Measurements from ENCODE around the gene VAPA.

The VAPA gene

GRCh38 chr18:9952633-9953416, 39.0 kb downstream of the VAPA start:
- Histone ChIP-seq H2BK120ac (ENCODE audit: low read depth, low read length) (no peak overlapping the region), H3K23ac (ENCODE audit: low read depth, low read length, poor library complexity) (no peak overlapping the region), H3K79me1 (ENCODE audit: low read depth, low read length) (no peaks in the 10 kb centered on the region), H2BK15ac (ENCODE audit: low read length) (no peak overlapping the region), H3K9me3 (replicated peaks in 1 of 2; ENCODE audit: control insufficient read depth in 2 of 2, insufficient read depth in 1 of 2, low read depth in 1 of 2, low read length in 2 of 2) (no peaks in the 10 kb centered on the region), H3K9ac (ENCODE audit: low read depth, low read length, poor library complexity) (no peak overlapping the region), H3K14ac (ENCODE audit: low read length) (no peak overlapping the region), H3K4me2 (ENCODE audit: insufficient read depth, low read length, poor library complexity, severe bottlenecking) (no peak overlapping the region), H3K27me3 (ENCODE audit: control insufficient read depth in 3 of 3, insufficient read depth in 3 of 3, low read depth in 1 of 3, low read length in 3 of 3) (no peaks in the 10 kb centered on the region), H4K8ac (ENCODE audit: low read depth, low read length) (no peak overlapping the region), H3K18ac (ENCODE audit: low read length) (no peak overlapping the region), H2BK5ac (ENCODE audit: low read length) (no peak overlapping the region), H3K4me3 (ENCODE audit: low read length in 2 of 2) (no peak overlapping the region), H4K91ac (ENCODE audit: low read depth, low read length, poor library complexity) (no peak overlapping the region), H2AFZ (ENCODE audit: low read length) (no peak overlapping the region), H3K27ac (replicated peaks; ENCODE audit: low read length) (no peak overlapping the region), H2BK12ac (ENCODE audit: low read length) (no peak overlapping the region), H3K4me1 (ENCODE audit: control insufficient read depth in 2 of 2, insufficient read depth in 1 of 2, low read depth in 1 of 2, low read length in 2 of 2) (peaks cover 0 to 2% of the 10 kb centered on the region in 2 donors), H3K36me3 (replicated peaks in 1 of 2; ENCODE audit: control insufficient read depth in 2 of 2, insufficient read depth in 2 of 2, low read length in 2 of 2) (peaks cover 9 to 96% of the 10 kb centered on the region in 2 donors), H3K4ac (ENCODE audit: low read length) (no peak overlapping the region), H2AK5ac (ENCODE audit: low read depth, low read length) (no peak overlapping the region)
- DNase-seq (ENCODE audit: low spot score): no peak
- WGBS, 2 donors (ENCODE audit: extremely low coverage in 2 of 2, insufficient read length in 2 of 2, insufficient replicate concordance in 1 of 2): no CpG with 5 or more reads among the region's 1 CpG

- no peak overlapping the region for H3K9ac ChIP-seq (ENCODE audit: low read depth, low read length, poor library complexity)
- no peak overlapping the region for H3K4me3 ChIP-seq (ENCODE audit: low read length in 2 of 2)
- no peak overlapping the region for H2AFZ ChIP-seq (ENCODE audit: low read length)
- WGBS, 2 donors (ENCODE audit: extremely low coverage in 2 of 2, insufficient read length in 2 of 2, insufficient replicate concordance in 1 of 2): no CpG with 5 or more reads among the region's 4 CpGs
- DNase-seq (ENCODE audit: low spot score): no peak
- no peak overlapping the region for H2AK5ac ChIP-seq (ENCODE audit: low read depth, low read length)
- H3K36me3 ChIP-seq (replicated peaks in 1 of 2; ENCODE audit: control insufficient read depth in 2 of 2, insufficient read depth in 2 of 2, low read length in 2 of 2): peaks cover 0 to 39% of the 10 kb centered on the region in 2 donors
- no peaks in the 10 kb centered on the region for H3K9me3 ChIP-seq (replicated peaks in 1 of 2; ENCODE audit: control insufficient read depth in 2 of 2, insufficient read depth in 1 of 2, low read depth in 1 of 2, low read length in 2 of 2)
- no peak overlapping the region for H2BK15ac ChIP-seq (ENCODE audit: low read length)
- no peak overlapping the region for H3K18ac ChIP-seq (ENCODE audit: low read length)
- no peak overlapping the region for H2BK120ac ChIP-seq (ENCODE audit: low read depth, low read length)
- no peak overlapping the region for H3K27ac ChIP-seq (replicated peaks; ENCODE audit: low read length)
- H3K14ac ChIP-seq (ENCODE audit: low read length): no peak overlapping the region
- H4K91ac ChIP-seq (ENCODE audit: low read depth, low read length, poor library complexity): no peak overlapping the region
- no peak overlapping the region for H2BK5ac ChIP-seq (ENCODE audit: low read length)
- no peak overlapping the region for H3K23ac ChIP-seq (ENCODE audit: low read depth, low read length, poor library complexity)
- H3K4me1 ChIP-seq (ENCODE audit: control insufficient read depth in 2 of 2, insufficient read depth in 1 of 2, low read depth in 1 of 2, low read length in 2 of 2): no peaks in the 10 kb centered on the region
- H4K8ac ChIP-seq (ENCODE audit: low read depth, low read length): no peak overlapping the region
- H2BK12ac ChIP-seq (ENCODE audit: low read length): no peak overlapping the region
- no peak overlapping the region for H3K4ac ChIP-seq (ENCODE audit: low read length)
- no peak overlapping the region for H3K4me2 ChIP-seq (ENCODE audit: insufficient read depth, low read length, poor library complexity, severe bottlenecking)
- no peaks in the 10 kb centered on the region for H3K79me1 ChIP-seq (ENCODE audit: low read depth, low read length)
- no peaks in the 10 kb centered on the region for H3K27me3 ChIP-seq (ENCODE audit: control insufficient read depth in 3 of 3, insufficient read depth in 3 of 3, low read depth in 1 of 3, low read length in 3 of 3)
Measured at GRCh38 chr18:9958861-9959399, 45.1 kb downstream of the VAPA start.

- H4K8ac ChIP-seq (ENCODE audit: low read depth, low read length): no peak overlapping the region
- WGBS, 2 donors (ENCODE audit: extremely low coverage in 2 of 2, insufficient read length in 2 of 2, insufficient replicate concordance in 1 of 2): no CpG with 5 or more reads among the region's 1 CpG
- H3K4ac ChIP-seq (ENCODE audit: low read length): no peak overlapping the region
- no peak overlapping the region for H3K14ac ChIP-seq (ENCODE audit: low read length)
- H2BK120ac ChIP-seq (ENCODE audit: low read depth, low read length): no peak overlapping the region
- H3K27me3 ChIP-seq (ENCODE audit: control insufficient read depth in 3 of 3, insufficient read depth in 3 of 3, low read depth in 1 of 3, low read length in 3 of 3): no peaks in the 10 kb centered on the region
- H3K23ac ChIP-seq (ENCODE audit: low read depth, low read length, poor library complexity): no peak overlapping the region
- no peaks in the 10 kb centered on the region for H3K4me1 ChIP-seq (ENCODE audit: control insufficient read depth in 2 of 2, insufficient read depth in 1 of 2, low read depth in 1 of 2, low read length in 2 of 2)
- no peak overlapping the region for H2AFZ ChIP-seq (ENCODE audit: low read length)
- H3K18ac ChIP-seq (ENCODE audit: low read length): no peak overlapping the region
- H4K91ac ChIP-seq (ENCODE audit: low read depth, low read length, poor library complexity): no peak overlapping the region
- no peak overlapping the region for H2BK15ac ChIP-seq (ENCODE audit: low read length)
- H2BK12ac ChIP-seq (ENCODE audit: low read length): no peak overlapping the region
- H3K27ac ChIP-seq (replicated peaks; ENCODE audit: low read length): no peak overlapping the region
- H2AK5ac ChIP-seq (ENCODE audit: low read depth, low read length): no peak overlapping the region
- no peaks in the 10 kb centered on the region for H3K79me1 ChIP-seq (ENCODE audit: low read depth, low read length)
- H3K4me3 ChIP-seq (ENCODE audit: low read length in 2 of 2): no peak overlapping the region
- no peak overlapping the region for H3K4me2 ChIP-seq (ENCODE audit: insufficient read depth, low read length, poor library complexity, severe bottlenecking)
- no peak overlapping the region for H2BK5ac ChIP-seq (ENCODE audit: low read length)
- peaks cover 0 to 33% of the 10 kb centered on the region in 2 donors for H3K36me3 ChIP-seq (replicated peaks in 1 of 2; ENCODE audit: control insufficient read depth in 2 of 2, insufficient read depth in 2 of 2, low read length in 2 of 2)
- no peak overlapping the region for H3K9ac ChIP-seq (ENCODE audit: low read depth, low read length, poor library complexity)
- no peaks in the 10 kb centered on the region for H3K9me3 ChIP-seq (replicated peaks in 1 of 2; ENCODE audit: control insufficient read depth in 2 of 2, insufficient read depth in 1 of 2, low read depth in 1 of 2, low read length in 2 of 2)
- no peak for DNase-seq (ENCODE audit: low spot score)
Measured at GRCh38 chr18:9959564-9959963, 45.7 kb downstream of the VAPA start.

- H3K9ac ChIP-seq (ENCODE audit: low read depth, low read length, poor library complexity): no peak overlapping the region
- H3K27me3 ChIP-seq (ENCODE audit: control insufficient read depth in 3 of 3, insufficient read depth in 3 of 3, low read depth in 1 of 3, low read length in 3 of 3): no peaks in the 10 kb centered on the region
- no peak overlapping the region for H2AFZ ChIP-seq (ENCODE audit: low read length)
- DNase-seq (ENCODE audit: low spot score): no peak
- H3K4me3 ChIP-seq (ENCODE audit: low read length in 2 of 2): no peak overlapping the region
- no peak overlapping the region for H2BK12ac ChIP-seq (ENCODE audit: low read length)
- H3K79me1 ChIP-seq (ENCODE audit: low read depth, low read length): no peaks in the 10 kb centered on the region
- no peak overlapping the region for H2BK120ac ChIP-seq (ENCODE audit: low read depth, low read length)
- H3K4me1 ChIP-seq (ENCODE audit: control insufficient read depth in 2 of 2, insufficient read depth in 1 of 2, low read depth in 1 of 2, low read length in 2 of 2): no peaks in the 10 kb centered on the region
- H2AK5ac ChIP-seq (ENCODE audit: low read depth, low read length): no peak overlapping the region
- H3K23ac ChIP-seq (ENCODE audit: low read depth, low read length, poor library complexity): no peak overlapping the region
- H4K91ac ChIP-seq (ENCODE audit: low read depth, low read length, poor library complexity): no peak overlapping the region
- no peak overlapping the region for H2BK15ac ChIP-seq (ENCODE audit: low read length)
- no peak overlapping the region for H3K4me2 ChIP-seq (ENCODE audit: insufficient read depth, low read length, poor library complexity, severe bottlenecking)
- H3K4ac ChIP-seq (ENCODE audit: low read length): no peak overlapping the region
- peaks cover 0 to 25% of the 10 kb centered on the region in 2 donors for H3K36me3 ChIP-seq (replicated peaks in 1 of 2; ENCODE audit: control insufficient read depth in 2 of 2, insufficient read depth in 2 of 2, low read length in 2 of 2)
- H3K14ac ChIP-seq (ENCODE audit: low read length): no peak overlapping the region
- H3K27ac ChIP-seq (replicated peaks; ENCODE audit: low read length): no peak overlapping the region
- H2BK5ac ChIP-seq (ENCODE audit: low read length): no peak overlapping the region
- no peaks in the 10 kb centered on the region for H3K9me3 ChIP-seq (replicated peaks in 1 of 2; ENCODE audit: control insufficient read depth in 2 of 2, insufficient read depth in 1 of 2, low read depth in 1 of 2, low read length in 2 of 2)
- WGBS, 2 donors (ENCODE audit: extremely low coverage in 2 of 2, insufficient read length in 2 of 2, insufficient replicate concordance in 1 of 2): no CpG with 5 or more reads among the region's 7 CpGs
- no peak overlapping the region for H4K8ac ChIP-seq (ENCODE audit: low read depth, low read length)
- H3K18ac ChIP-seq (ENCODE audit: low read length): no peak overlapping the region
Measured at GRCh38 chr18:9960258-9960904, 46.6 kb downstream of the VAPA start.
